ENCODE results near the gene RDH16.

RDH16 gene

GRCh38 chr12:57000393-57000792 is 43.0 kb upstream of the RDH16 start:
- TF ChIP-seq TCF12 (IDR thresholded peaks at IDR 0.05; ENCODE audit: low read depth) (no peak), CREB1 (IDR thresholded peaks at IDR 0.05; ENCODE audit: low read depth) (no peak), NFIC (IDR thresholded peaks at IDR 0.05) (no peak), ZBTB7A (IDR thresholded peaks at IDR 0.05; ENCODE audit: low read depth) (no peak), EP300 (IDR thresholded peaks at IDR 0.05; ENCODE audit: borderline replicate concordance) (no peak), REST (IDR thresholded peaks at IDR 0.05; ENCODE audit: low read depth) (no peak), TEAD4 (IDR thresholded peaks at IDR 0.05) (no peak), EGR1 (IDR thresholded peaks at IDR 0.05) (no peak), RAD21 (IDR thresholded peaks at IDR 0.05; ENCODE audit: low read depth) (no peak), USF1 (IDR thresholded peaks at IDR 0.05) (no peak), FOXM1 (IDR thresholded peaks at IDR 0.05; ENCODE audit: borderline replicate concordance, low read depth) (no peak), TAF1 (IDR thresholded peaks at IDR 0.05; ENCODE audit: low read depth) (no peak), YY1 (IDR thresholded peaks at IDR 0.05; ENCODE audit: low read depth) (no peak), MAX (IDR thresholded peaks at IDR 0.05) (no peak), CEBPB (IDR thresholded peaks at IDR 0.05) (no peak)

GRCh38 chr12:56999456-56999855 is 42.0 kb upstream of the RDH16 start:
- TF ChIP-seq TCF12 (IDR thresholded peaks at IDR 0.05; ENCODE audit: low read depth) (no peak), NFIC (IDR thresholded peaks at IDR 0.05) (no peak), ZBTB7A (IDR thresholded peaks at IDR 0.05; ENCODE audit: low read depth) (no peak), USF1 (IDR thresholded peaks at IDR 0.05) (no peak), MAX (IDR thresholded peaks at IDR 0.05) (no peak), RAD21 (IDR thresholded peaks at IDR 0.05; ENCODE audit: low read depth) (no peak), CREB1 (IDR thresholded peaks at IDR 0.05; ENCODE audit: low read depth) (no peak)

GRCh38 chr12:56998981-56999380 is 41.6 kb upstream of the RDH16 start:
- no peak for TF ChIP-seq USF1 (IDR thresholded peaks at IDR 0.05)
- TF ChIP-seq REST (IDR thresholded peaks at IDR 0.05; ENCODE audit: low read depth), result no peak
- TF ChIP-seq CREB1 (IDR thresholded peaks at IDR 0.05; ENCODE audit: low read depth), result no peak
- TF ChIP-seq CEBPB (IDR thresholded peaks at IDR 0.05), result no peak
- no peak for TF ChIP-seq EGR1 (IDR thresholded peaks at IDR 0.05)

GRCh38 chr12:56998316-56998715 is 40.9 kb upstream of the RDH16 start:
- TF ChIP-seq FOXM1 (IDR thresholded peaks at IDR 0.05; ENCODE audit: borderline replicate concordance, low read depth), result no peak
- TF ChIP-seq MAX (IDR thresholded peaks at IDR 0.05), result no peak
- no peak for TF ChIP-seq NFIC (IDR thresholded peaks at IDR 0.05)
- TF ChIP-seq YY1 (IDR thresholded peaks at IDR 0.05; ENCODE audit: low read depth), result no peak
- TF ChIP-seq CEBPB (IDR thresholded peaks at IDR 0.05), result no peak
- TF ChIP-seq TEAD4 (IDR thresholded peaks at IDR 0.05), result no peak
- no peak for TF ChIP-seq RAD21 (IDR thresholded peaks at IDR 0.05; ENCODE audit: low read depth)
- TF ChIP-seq ZBTB7A (IDR thresholded peaks at IDR 0.05; ENCODE audit: low read depth), result no peak
- TF ChIP-seq TAF1 (IDR thresholded peaks at IDR 0.05; ENCODE audit: low read depth), result no peak
- no peak for TF ChIP-seq USF1 (IDR thresholded peaks at IDR 0.05)
- TF ChIP-seq EP300 (IDR thresholded peaks at IDR 0.05; ENCODE audit: borderline replicate concordance), result no peak
- TF ChIP-seq TCF12 (IDR thresholded peaks at IDR 0.05; ENCODE audit: low read depth), result no peak
- TF ChIP-seq CREB1 (IDR thresholded peaks at IDR 0.05; ENCODE audit: low read depth), result no peak
- no peak for TF ChIP-seq EGR1 (IDR thresholded peaks at IDR 0.05)
- TF ChIP-seq REST (IDR thresholded peaks at IDR 0.05; ENCODE audit: low read depth), result no peak
